ENCODE results near the gene TNF. TPM values are rescaled to one million over a fixed set of nuclear protein-coding genes. Genes with fewer than 3 reads are reported as not detected.

Gene TNF
- total RNA-seq, 5 donors from 2014 or later (not counting 1 experiment from before 2014, with no cell fraction given), result 13.8 to 28.0 (median 25.0) TPM

- Mint-ChIP-seq H3K27ac (peak overlapping the region; percentile 94 to 98), H3K9me3 (no peaks in the 10 kb centered on the region)
- peaks cover 0 to 18% of the 10 kb centered on the region in 2 donors for H3K36me3 ChIP-seq (ENCODE audit: control insufficient read depth in 2 of 2, extremely low read depth in 1 of 2, insufficient read depth in 1 of 2, low read length in 1 of 2)
Measured at GRCh38 chr6:31578184-31579118, 3.1 kb downstream of the TNF start.

GRCh38 chr6:31579119-31579505, 3.7 kb downstream of the TNF start:
- Mint-ChIP-seq H3K27me3 (no peaks in the 10 kb centered on the region), H3K4me1 (peaks cover 76 to 83% (median 81%) of the 10 kb centered on the region in 3 donors), H3K4me3 (peak overlapping the region; percentile 97 to 100 (median 99)), H3K27ac (peak overlapping the region; percentile 94 to 98), H3K36me3 (peaks cover 36% of the 10 kb centered on the region), H3K9me3 (no peaks in the 10 kb centered on the region)
- Histone ChIP-seq H3K4me1 (ENCODE audit: control insufficient read depth in 1 of 2, extremely low read depth in 1 of 2, insufficient read depth in 2 of 2, low read length in 2 of 2) (peaks cover 32 to 86% of the 10 kb centered on the region in 2 experiments), H3K9me3 (no peaks in the 10 kb centered on the region), H3K4me3 (ENCODE audit: control insufficient read depth in 1 of 2, extremely low read depth in 1 of 2, low read length in 1 of 2) (no peak overlapping the region), H3K27ac (ENCODE audit: low read length) (peak overlapping the region; percentile 92), H3K36me3 (ENCODE audit: control insufficient read depth in 2 of 2, extremely low read depth in 1 of 2, insufficient read depth in 1 of 2, low read length in 1 of 2) (peaks cover 0 to 18% of the 10 kb centered on the region in 2 donors), H3K27me3 (replicated peaks in 1 of 2; ENCODE audit: control insufficient read depth in 2 of 2, extremely low read depth in 1 of 2, insufficient read depth in 2 of 2, low read length in 1 of 2) (no peaks in the 10 kb centered on the region)
- no peak for DNase-seq
- no CpG with 5 or more reads among the region's 3 CpGs for WGBS (ENCODE audit: insufficient coverage)
- no peak for ATAC-seq (replicated peaks in 1 of 4)
- POLR2A ChIA-PET, result interaction anchor here in 1 of 2 donors (0.5 kb wide), 1 partner anchor 8 kb away, joined by 5 read pairs; no protein-coding TSS in a partner anchor
- CTCF ChIA-PET, result interaction anchor here (1.7 to 8.3 kb wide), 5 partner anchors 10 to 31 kb away, joined by 7 to 167 read pairs (median 26); partner anchors contain the start of gene NCR3 (in 1 of the 2)

More at GRCh38 chr6:31578184-31579118, 3.1 kb downstream of the TNF start:
- Histone ChIP-seq H3K9me3 (no peaks in the 10 kb centered on the region), H3K4me1 (ENCODE audit: control insufficient read depth in 1 of 2, extremely low read depth in 1 of 2, insufficient read depth in 2 of 2, low read length in 2 of 2) (peaks cover 29 to 86% of the 10 kb centered on the region in 2 experiments), H3K27me3 (replicated peaks in 1 of 2; ENCODE audit: control insufficient read depth in 2 of 2, extremely low read depth in 1 of 2, insufficient read depth in 2 of 2, low read length in 1 of 2) (no peaks in the 10 kb centered on the region), H3K27ac (ENCODE audit: low read length) (peak overlapping the region; percentile 92), H3K4me3 (ENCODE audit: control insufficient read depth in 1 of 2, extremely low read depth in 1 of 2, low read length in 1 of 2) (no peak overlapping the region)
- DNase-seq, result no peak
- peak overlapping the region; percentile 97 to 100 (median 99) for H3K4me3 Mint-ChIP-seq
- 82% methylated on average over 5 of the region's 12 CpGs for WGBS (ENCODE audit: insufficient coverage)
- no peaks in the 10 kb centered on the region for H3K27me3 Mint-ChIP-seq
- CTCF ChIA-PET, result interaction anchor here (1.3 to 8.3 kb wide), 6 partner anchors 11 to 29 kb away, joined by 3 to 167 read pairs (median 18); partner anchors contain the start of gene NCR3 (in 1 of the 2)
- ATAC-seq (replicated peaks in 1 of 4), result no peak
- peaks cover 76 to 90% (median 81%) of the 10 kb centered on the region in 3 donors for H3K4me1 Mint-ChIP-seq
- POLR2A ChIA-PET, result interaction anchor here in 1 of 2 donors (0.5 to 0.6 kb wide), 2 partner anchors 8 to 1514 kb away, joined by 5 read pairs; no protein-coding TSS in a partner anchor
- peaks cover 36% of the 10 kb centered on the region for H3K36me3 Mint-ChIP-seq

- H3K27ac ChIP-seq (ENCODE audit: low read length), result peak overlapping the region; percentile 92
- POLR2A ChIA-PET, result interaction anchor here (0.5 to 1.2 kb wide), 5 partner anchors 9 to 29 kb away, joined by 3 to 5 read pairs (median 3); partner anchors contain the start of gene NCR3 (in 1 of the 2)
- Mint-ChIP-seq H3K4me3 (peak overlapping the region; percentile 97 to 100 (median 99)), H3K36me3 (peaks cover 36% of the 10 kb centered on the region), H3K27ac (peak overlapping the region; percentile 94 to 98), H3K4me1 (peaks cover 75 to 82% (median 81%) of the 10 kb centered on the region in 3 donors), H3K9me3 (no peaks in the 10 kb centered on the region), H3K27me3 (no peaks in the 10 kb centered on the region)
- WGBS (ENCODE audit: insufficient coverage), result 40% methylated on average over 3 of the region's 8 CpGs
- DNase-seq, result peak in 1 of 35 experiments; percentile 34
- no peaks in the 10 kb centered on the region for H3K9me3 ChIP-seq
- peaks cover 34 to 86% of the 10 kb centered on the region in 2 experiments for H3K4me1 ChIP-seq (ENCODE audit: control insufficient read depth in 1 of 2, extremely low read depth in 1 of 2, insufficient read depth in 2 of 2, low read length in 2 of 2)
- no peak for ATAC-seq (replicated peaks in 1 of 4)
- H3K4me3 ChIP-seq (ENCODE audit: control insufficient read depth in 1 of 2, extremely low read depth in 1 of 2, low read length in 1 of 2), result peak overlapping the region; percentile 86 to 99
- CTCF ChIA-PET, result interaction anchor here (0.6 to 8.3 kb wide), 11 partner anchors 10 to 255 kb away, joined by 3 to 167 read pairs (median 7); partner anchors contain the start of genes DDX39B (in 1 of the 2), NCR3 (in 1 of the 2) and NFKBIL1 (in 1 of the 2)
- peaks cover 0 to 18% of the 10 kb centered on the region in 2 donors for H3K36me3 ChIP-seq (ENCODE audit: control insufficient read depth in 2 of 2, extremely low read depth in 1 of 2, insufficient read depth in 1 of 2, low read length in 1 of 2)
- H3K27me3 ChIP-seq (replicated peaks in 1 of 2; ENCODE audit: control insufficient read depth in 2 of 2, extremely low read depth in 1 of 2, insufficient read depth in 2 of 2, low read length in 1 of 2), result no peaks in the 10 kb centered on the region
Measured at GRCh38 chr6:31579546-31580437, 4.4 kb downstream of the TNF start.

GRCh38 chr6:31580438-31580740, 5.0 kb downstream of the TNF start:
- WGBS (ENCODE audit: insufficient coverage), result 4% methylated on average over 9 of the region's 11 CpGs
- H3K9me3 Mint-ChIP-seq, result no peaks in the 10 kb centered on the region
- no peaks in the 10 kb centered on the region for H3K27me3 ChIP-seq (replicated peaks in 1 of 2; ENCODE audit: control insufficient read depth in 2 of 2, extremely low read depth in 1 of 2, insufficient read depth in 2 of 2, low read length in 1 of 2)
- H3K27ac Mint-ChIP-seq, result peak overlapping the region; percentile 94 to 98
- peak overlapping the region; percentile 97 to 100 (median 99) for H3K4me3 Mint-ChIP-seq
- H3K36me3 ChIP-seq (ENCODE audit: control insufficient read depth in 2 of 2, extremely low read depth in 1 of 2, insufficient read depth in 1 of 2, low read length in 1 of 2), result peaks cover 0 to 18% of the 10 kb centered on the region in 2 donors
- peaks cover 36% of the 10 kb centered on the region for H3K36me3 Mint-ChIP-seq
- no peaks in the 10 kb centered on the region for H3K9me3 ChIP-seq
- DNase-seq (peak in 1 of 35 experiments; percentile 29), ATAC-seq (replicated peaks in 1 of 4) (no peak)
- ChIA-PET CTCF (interaction anchor here (0.9 to 8.3 kb wide), 11 partner anchors 10 to 88 kb away, joined by 3 to 167 read pairs (median 7); partner anchors contain the start of genes DDX39B (in 1 of the 2), NCR3 (in 1 of the 2) and NFKBIL1 (in 1 of the 2)), POLR2A (interaction anchor here (0.7 to 1.2 kb wide), 4 partner anchors 12 to 29 kb away, joined by 3 read pairs; partner anchors contain the start of gene NCR3 (in 1 of the 2))
- H3K27ac ChIP-seq (ENCODE audit: low read length), result peak overlapping the region; percentile 92
- H3K4me3 ChIP-seq (ENCODE audit: control insufficient read depth in 1 of 2, extremely low read depth in 1 of 2, low read length in 1 of 2), result peak overlapping the region; percentile 86 to 99
- H3K4me1 ChIP-seq (ENCODE audit: control insufficient read depth in 1 of 2, extremely low read depth in 1 of 2, insufficient read depth in 2 of 2, low read length in 2 of 2), result peaks cover 35 to 85% of the 10 kb centered on the region in 2 experiments
- H3K27me3 Mint-ChIP-seq, result no peaks in the 10 kb centered on the region
- peaks cover 75 to 82% (median 81%) of the 10 kb centered on the region in 3 donors for H3K4me1 Mint-ChIP-seq

- Mint-ChIP-seq H3K4me3 (peak overlapping the region; percentile 97 to 100 (median 99)), H3K9me3 (no peaks in the 10 kb centered on the region), H3K27ac (peak overlapping the region; percentile 94 to 98), H3K27me3 (no peaks in the 10 kb centered on the region), H3K36me3 (peaks cover 36% of the 10 kb centered on the region), H3K4me1 (peaks cover 75 to 83% (median 81%) of the 10 kb centered on the region in 3 donors)
- 0% methylated on average over 62 of the region's 62 CpGs for WGBS (ENCODE audit: insufficient coverage)
- ATAC-seq (replicated peaks in 1 of 4) (peak; percentile 65 to 70 (median 68)), DNase-seq (peak; percentile 69 to 93 (median 85))
- ChIA-PET POLR2A (interaction anchor here (0.6 to 1.2 kb wide), 4 partner anchors 13 to 71 kb away, joined by 3 to 7 read pairs (median 4); no protein-coding TSS in a partner anchor), CTCF (interaction anchor here (0.5 to 8.3 kb wide), 11 partner anchors 11 to 1079 kb away, joined by 3 to 167 read pairs (median 7); partner anchors contain the start of genes DDX39B (in 1 of the 2) and NCR3 (in 1 of the 2))
- Histone ChIP-seq H3K27ac (ENCODE audit: low read length) (peak overlapping the region; percentile 92), H3K4me1 (ENCODE audit: control insufficient read depth in 1 of 2, extremely low read depth in 1 of 2, insufficient read depth in 2 of 2, low read length in 2 of 2) (peaks cover 39 to 86% of the 10 kb centered on the region in 2 experiments), H3K27me3 (replicated peaks in 1 of 2; ENCODE audit: control insufficient read depth in 2 of 2, extremely low read depth in 1 of 2, insufficient read depth in 2 of 2, low read length in 1 of 2) (no peaks in the 10 kb centered on the region), H3K36me3 (ENCODE audit: control insufficient read depth in 2 of 2, extremely low read depth in 1 of 2, insufficient read depth in 1 of 2, low read length in 1 of 2) (peaks cover 0 to 18% of the 10 kb centered on the region in 2 donors), H3K9me3 (no peaks in the 10 kb centered on the region), H3K4me3 (ENCODE audit: control insufficient read depth in 1 of 2, extremely low read depth in 1 of 2, low read length in 1 of 2) (peak overlapping the region; percentile 86 to 99)
Measured at GRCh38 chr6:31580807-31581433, 5.6 kb downstream of the TNF start.

All from T-cell (primary cell).